Measurements from ENCODE around the gene GRB10.

DNA sequence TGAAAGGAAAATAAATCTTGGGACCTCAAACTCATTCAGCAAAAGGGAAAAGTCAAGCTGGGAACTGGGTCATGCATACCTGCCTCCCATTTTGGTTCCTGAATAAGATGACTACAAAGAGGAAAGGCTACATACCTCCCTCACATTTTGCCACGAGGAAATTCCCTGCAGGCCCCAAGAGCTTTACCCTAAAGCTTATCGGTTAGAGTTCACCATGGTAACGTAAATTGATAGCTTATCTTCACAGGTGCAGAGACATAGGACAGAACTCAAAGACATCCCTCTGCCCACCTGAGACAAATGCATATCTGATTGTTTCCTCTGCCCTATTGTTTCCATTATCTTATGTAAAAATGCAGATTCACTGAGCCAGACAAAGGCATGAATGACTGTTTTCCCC is 31.5 kb upstream of the GRB10 start:
- no peak for TF ChIP-seq POLR2A (IDR thresholded peaks at IDR 0.05)
- TF ChIP-seq, protein P1, sequence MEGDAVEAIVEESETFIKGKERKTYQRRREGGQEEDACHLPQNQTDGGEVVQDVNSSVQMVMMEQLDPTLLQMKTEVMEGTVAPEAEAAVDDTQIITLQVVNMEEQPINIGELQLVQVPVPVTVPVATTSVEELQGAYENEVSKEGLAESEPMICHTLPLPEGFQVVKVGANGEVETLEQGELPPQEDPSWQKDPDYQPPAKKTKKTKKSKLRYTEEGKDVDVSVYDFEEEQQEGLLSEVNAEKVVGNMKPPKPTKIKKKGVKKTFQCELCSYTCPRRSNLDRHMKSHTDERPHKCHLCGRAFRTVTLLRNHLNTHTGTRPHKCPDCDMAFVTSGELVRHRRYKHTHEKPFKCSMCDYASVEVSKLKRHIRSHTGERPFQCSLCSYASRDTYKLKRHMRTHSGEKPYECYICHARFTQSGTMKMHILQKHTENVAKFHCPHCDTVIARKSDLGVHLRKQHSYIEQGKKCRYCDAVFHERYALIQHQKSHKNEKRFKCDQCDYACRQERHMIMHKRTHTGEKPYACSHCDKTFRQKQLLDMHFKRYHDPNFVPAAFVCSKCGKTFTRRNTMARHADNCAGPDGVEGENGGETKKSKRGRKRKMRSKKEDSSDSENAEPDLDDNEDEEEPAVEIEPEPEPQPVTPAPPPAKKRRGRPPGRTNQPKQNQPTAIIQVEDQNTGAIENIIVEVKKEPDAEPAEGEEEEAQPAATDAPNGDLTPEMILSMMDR (IDR thresholded peaks at IDR 0.05 in 4 of 5, conservative IDR thresholded peaks at IDR 0.05 in 1 of 5), result no peak
